Natural killer cell (primary cell): ENCODE measurements around the gene PLGLB1. TPM values are rescaled to one million over a fixed set of nuclear protein-coding genes. Genes with fewer than 3 reads are reported as not detected.
"Not testable (repeated sequence)": the region's sequence is repeated elsewhere in the genome, so short reads cannot be mapped to it uniquely, and the experiment has no call there.

ENCODE experiments used
- ATAC-seq, 3 donors: fragments of 150-1000 bp in 2 of 3; fragments of 200-7000 bp in 1 of 3; cut with Tn5 transposase; 1 replicate in 1 of 3; 2 replicates in 2 of 3; pipeline ENCODE4 v1.10.0; 2021; ENCODE audit warnings: mild to moderate bottlenecking in 2 of 3, moderate library complexity in 2 of 3
- DNase-seq, 2 donors: peaks; one replicate each; pipeline versions ENCODE4 v3.0.0 to v3.0.0-alpha.2; 2013 to 2021; ENCODE audit warnings: mixed read lengths in 1 of 2
- H3K27ac ChIP-seq: one replicate; pipeline ENCODE4 v1.5.1; 2013; ENCODE audit warnings: mild to moderate bottlenecking, low read length
- H3K27me3 ChIP-seq: one replicate; pipeline ENCODE4 v1.6.1; 2013; ENCODE audit warnings: low read length; ENCODE audit not compliant: control insufficient read depth, insufficient read depth
- H3K36me3 ChIP-seq: one replicate; pipeline ENCODE4 v1.6.1; 2013; ENCODE audit warnings: low read length; ENCODE audit not compliant: control insufficient read depth, insufficient read depth
- H3K4me1 ChIP-seq: one replicate; pipeline ENCODE4 v1.6.1; 2013; ENCODE audit warnings: low read length; ENCODE audit not compliant: control insufficient read depth, insufficient read depth
- H3K4me3 ChIP-seq: one replicate; pipeline ENCODE4 v1.5.1; 2013; ENCODE audit warnings: low read length
- H3K9me3 ChIP-seq: one replicate; pipeline ENCODE4 v1.6.1; 2013; ENCODE audit warnings: low read length; ENCODE audit not compliant: control insufficient read depth, insufficient read depth
- H3K27ac Mint-ChIP-seq, 2 donors: one replicate each; pipeline ENCODE4 v1.8.0; 2022; ENCODE audit warnings: mild to moderate bottlenecking in 2 of 2, mixed read lengths in 2 of 2, moderate library complexity in 1 of 2
- H3K27me3 Mint-ChIP-seq, 2 donors: one replicate each; pipeline ENCODE4 v1.8.0; 2022; ENCODE audit warnings: low read depth in 2 of 2, mixed read lengths in 2 of 2
- H3K36me3 Mint-ChIP-seq: one replicate; pipeline ENCODE4 v1.8.0; 2022; ENCODE audit warnings: mixed read lengths
- H3K4me1 Mint-ChIP-seq, 2 donors: one replicate each; pipeline ENCODE4 v1.8.0; 2022; ENCODE audit warnings: mixed read lengths in 2 of 2
- H3K4me3 Mint-ChIP-seq: one replicate; pipeline ENCODE4 v1.8.0; 2022; ENCODE audit warnings: mild to moderate bottlenecking, moderate library complexity, mixed read lengths
- H3K9me3 Mint-ChIP-seq, 2 donors: one replicate each; pipeline ENCODE4 v1.8.0; 2022; ENCODE audit warnings: mixed read lengths in 2 of 2
- WGBS: methylation state at CpG from one replicate; pipeline ENCODE4 v1.1.7; 2013; ENCODE audit warnings: missing lambda C conversion rate; ENCODE audit not compliant: insufficient coverage; 5-methylcytosine and 5-hydroxymethylcytosine counted together
- intact Hi-C: fragments of 100-400 bp; cut with micrococcal nuclease; formaldehyde crosslinking; loops from one replicate; pipeline ENCODE4 v1.14.2; 2022
- total RNA-seq, 4 donors: library from RNA; stranded (reverse); fragments of 120-200 nt in 1 of 4; gene quantifications; one replicate each; pipeline versions ENCODE4 v1.2.3 to v1.2.4, GENCODE V29; 2013 to 2022

The PLGLB1 gene
- total RNA-seq, 3 donors from 2014 or later (not counting 1 experiment from before 2014, with no cell fraction given) = 1.2 to 5.6 (median 1.4) TPM

- DNase-seq, H3K9me3 ChIP-seq, H3K27me3 ChIP-seq, intact Hi-C loops, H3K4me3 Mint-ChIP-seq, H3K9me3 Mint-ChIP-seq, H3K4me1 Mint-ChIP-seq, H3K36me3 ChIP-seq, H3K36me3 Mint-ChIP-seq, H3K27ac ChIP-seq, H3K4me3 ChIP-seq, H3K4me1 ChIP-seq, H3K27me3 Mint-ChIP-seq, H3K27ac Mint-ChIP-seq: not testable (repeated sequence)
- whole genome bisulfite sequencing = no CpG with 5 or more reads among the region's 7 CpGs
- peak; percentile 42 to 70 (median 53) for ATAC-seq
These were observed 19.8 kb upstream of the PLGLB1 start for GRCh38 chr2:87041321-87041978.

GRCh38 chr2:87028607-87029006 lies 7.0 kb upstream of the PLGLB1 start:
- H3K9me3 ChIP-seq, intact Hi-C loops, DNase-seq, H3K4me3 ChIP-seq, H3K4me1 Mint-ChIP-seq, H3K36me3 ChIP-seq, H3K36me3 Mint-ChIP-seq, H3K27me3 ChIP-seq, ATAC-seq, H3K4me3 Mint-ChIP-seq, H3K27ac ChIP-seq, H3K9me3 Mint-ChIP-seq, H3K27me3 Mint-ChIP-seq, H3K4me1 ChIP-seq, H3K27ac Mint-ChIP-seq: not testable (repeated sequence)

GRCh38 chr2:87026816-87027215 lies 5.2 kb upstream of the PLGLB1 start:
- H3K27me3 Mint-ChIP-seq, H3K4me3 Mint-ChIP-seq, H3K9me3 Mint-ChIP-seq, H3K36me3 Mint-ChIP-seq, intact Hi-C loops, ATAC-seq, DNase-seq, H3K27ac Mint-ChIP-seq, H3K4me3 ChIP-seq, H3K36me3 ChIP-seq, H3K27me3 ChIP-seq, H3K27ac ChIP-seq, H3K9me3 ChIP-seq, H3K4me1 Mint-ChIP-seq, H3K4me1 ChIP-seq: not testable (repeated sequence)
- no CpG with 5 or more reads among the region's 1 CpG for WGBS

GRCh38 chr2:87025927-87026326 lies 4.3 kb upstream of the PLGLB1 start:
- H3K27me3 ChIP-seq, H3K27ac Mint-ChIP-seq, DNase-seq, H3K27me3 Mint-ChIP-seq, H3K9me3 ChIP-seq, H3K4me3 ChIP-seq, intact Hi-C loops, H3K27ac ChIP-seq, H3K4me3 Mint-ChIP-seq, H3K9me3 Mint-ChIP-seq, H3K4me1 ChIP-seq, H3K36me3 Mint-ChIP-seq, H3K36me3 ChIP-seq, H3K4me1 Mint-ChIP-seq: not testable (repeated sequence)
- peak in 1 of 3 donors; percentile 21 for ATAC-seq
- no CpG with 5 or more reads among the region's 6 CpGs for WGBS

- WGBS = no CpG with 5 or more reads among the region's 8 CpGs
- H3K27ac ChIP-seq, H3K4me1 Mint-ChIP-seq, H3K27me3 Mint-ChIP-seq, H3K4me3 ChIP-seq, H3K36me3 Mint-ChIP-seq, DNase-seq, H3K36me3 ChIP-seq, H3K4me3 Mint-ChIP-seq, H3K9me3 Mint-ChIP-seq, H3K27me3 ChIP-seq, intact Hi-C loops, ATAC-seq, H3K9me3 ChIP-seq, H3K4me1 ChIP-seq, H3K27ac Mint-ChIP-seq: not testable (repeated sequence)
These were observed 2.5 kb upstream of the PLGLB1 start for GRCh38 chr2:87023988-87024615.

GRCh38 chr2:87021043-87021442 lies 601 bp downstream of the PLGLB1 start:
- H3K9me3 Mint-ChIP-seq, H3K4me3 Mint-ChIP-seq, H3K27ac Mint-ChIP-seq, H3K4me1 Mint-ChIP-seq, intact Hi-C loops, H3K36me3 ChIP-seq, H3K4me1 ChIP-seq, H3K27ac ChIP-seq, DNase-seq, H3K4me3 ChIP-seq, ATAC-seq, H3K27me3 ChIP-seq, H3K27me3 Mint-ChIP-seq, H3K36me3 Mint-ChIP-seq, H3K9me3 ChIP-seq: not testable (repeated sequence)
- WGBS = no CpG with 5 or more reads among the region's 8 CpGs

GRCh38 chr2:87019053-87019452 lies 2.6 kb downstream of the PLGLB1 start:
- H3K4me1 ChIP-seq, ATAC-seq, H3K27ac ChIP-seq, H3K9me3 ChIP-seq, H3K36me3 ChIP-seq, H3K27me3 Mint-ChIP-seq, H3K27me3 ChIP-seq, H3K4me1 Mint-ChIP-seq, H3K36me3 Mint-ChIP-seq, H3K9me3 Mint-ChIP-seq, H3K4me3 Mint-ChIP-seq, DNase-seq, H3K27ac Mint-ChIP-seq, H3K4me3 ChIP-seq, intact Hi-C loops: not testable (repeated sequence)
- 97% methylated on average over 4 of the region's 9 CpGs for WGBS

GRCh38 chr2:87014489-87015169 lies 7.0 kb downstream of the PLGLB1 start:
- H3K36me3 Mint-ChIP-seq, ATAC-seq, H3K9me3 ChIP-seq, H3K9me3 Mint-ChIP-seq, H3K27ac Mint-ChIP-seq, H3K4me3 Mint-ChIP-seq, intact Hi-C loops, H3K4me1 Mint-ChIP-seq, H3K27me3 ChIP-seq, H3K27me3 Mint-ChIP-seq, H3K4me3 ChIP-seq, H3K27ac ChIP-seq, DNase-seq, H3K4me1 ChIP-seq, H3K36me3 ChIP-seq: not testable (repeated sequence)
- WGBS = 100% methylated on average over 1 of the region's 9 CpGs
